ENCODE measurements around the gene SOHLH2. TPM values are rescaled to one million over a fixed set of nuclear protein-coding genes. Genes with fewer than 3 reads are reported as not detected.

The SOHLH2 gene
- total RNA-seq, 1 experiment from 2014 or later, result 2.3 TPM

- Histone ChIP-seq H3K36me3 (ENCODE audit: low read depth) (no peaks in the 10 kb centered on the region), H3K9me2 (ENCODE audit: insufficient read depth) (peaks cover 5% of the 10 kb centered on the region; the same call in 1 of the 2 replicates), H3F3A (ENCODE audit: insufficient read depth, low read depth) (no peaks in the 10 kb centered on the region), H3K27me3 (ENCODE audit: insufficient read depth, low read depth) (no peaks in the 10 kb centered on the region), H3K4me1 (replicated peaks; ENCODE audit: insufficient read depth) (no peaks in the 10 kb centered on the region), H3K4me2 (no peak overlapping the region), H3K79me2 (ENCODE audit: low read depth) (no peaks in the 10 kb centered on the region), H3K9me3 (ENCODE audit: insufficient read depth, low read depth) (no peaks in the 10 kb centered on the region), H2AFZ (no peak overlapping the region), H4K20me1 (ENCODE audit: insufficient read depth) (no peaks in the 10 kb centered on the region), H3K27ac (no peak overlapping the region), H3K4me3 (no peak overlapping the region)
- ChIA-PET CTCF (no interaction called here), POLR2A (ENCODE audit: unreplicated experiment) (no interaction called here)
- TF ChIP-seq EZH2 (IDR thresholded peaks at IDR 0.05; ENCODE audit: low read depth) (no peak), CTCF (conservative IDR thresholded peaks at IDR 0.05) (no peak)
- BruUV-seq (replicated peaks), result no TSS peak
- DNase-seq, result no peak
- intact Hi-C loops (cut with micrococcal nuclease; ENCODE audit: unreplicated experiment), result no loop called here
Observed at GRCh38 chr13:36174923-36175322, 39.4 kb downstream of the SOHLH2 start.

- Histone ChIP-seq H3K79me2 (ENCODE audit: low read depth) (no peaks in the 10 kb centered on the region), H2AFZ (no peak overlapping the region), H3K4me3 (no peak overlapping the region), H3K36me3 (ENCODE audit: low read depth) (no peaks in the 10 kb centered on the region), H4K20me1 (ENCODE audit: insufficient read depth) (no peaks in the 10 kb centered on the region), H3F3A (ENCODE audit: insufficient read depth, low read depth) (no peaks in the 10 kb centered on the region), H3K27ac (no peak overlapping the region), H3K4me2 (no peak overlapping the region), H3K27me3 (ENCODE audit: insufficient read depth, low read depth) (no peaks in the 10 kb centered on the region), H3K4me1 (replicated peaks; ENCODE audit: insufficient read depth) (no peaks in the 10 kb centered on the region), H3K9me2 (ENCODE audit: insufficient read depth) (peaks cover 5% of the 10 kb centered on the region; the same call in 1 of the 2 replicates), H3K9me3 (ENCODE audit: insufficient read depth, low read depth) (no peaks in the 10 kb centered on the region)
- POLR2A ChIA-PET (ENCODE audit: unreplicated experiment), result no interaction called here
- BruUV-seq (replicated peaks), result no TSS peak
- intact Hi-C loops (cut with micrococcal nuclease; ENCODE audit: unreplicated experiment), result no loop called here
- no peak for TF ChIP-seq CTCF (conservative IDR thresholded peaks at IDR 0.05)
- no peak for TF ChIP-seq EZH2 (IDR thresholded peaks at IDR 0.05; ENCODE audit: low read depth)
- CTCF ChIA-PET, result no interaction called here
- no peak for DNase-seq
Observed at GRCh38 chr13:36173571-36174322, 40.6 kb downstream of the SOHLH2 start.

GRCh38 chr13:36166046-36166445 is 48.3 kb downstream of the SOHLH2 start:
- TF ChIP-seq EZH2 (IDR thresholded peaks at IDR 0.05; ENCODE audit: low read depth) (no peak), CTCF (conservative IDR thresholded peaks at IDR 0.05) (no peak)
- CTCF ChIA-PET, result no interaction called here
- Histone ChIP-seq H2AFZ (no peak overlapping the region), H3K4me3 (no peak overlapping the region), H3K9me3 (ENCODE audit: insufficient read depth, low read depth) (no peaks in the 10 kb centered on the region), H3K9me2 (ENCODE audit: insufficient read depth) (no peaks in the 10 kb centered on the region), H3K4me2 (no peak overlapping the region), H3K36me3 (ENCODE audit: low read depth) (no peaks in the 10 kb centered on the region), H3K27ac (no peak overlapping the region), H3K27me3 (ENCODE audit: insufficient read depth, low read depth) (no peaks in the 10 kb centered on the region), H3K79me2 (ENCODE audit: low read depth) (no peaks in the 10 kb centered on the region), H4K20me1 (ENCODE audit: insufficient read depth) (no peaks in the 10 kb centered on the region), H3K4me1 (replicated peaks; ENCODE audit: insufficient read depth) (peaks cover 18% of the 10 kb centered on the region), H3F3A (ENCODE audit: insufficient read depth, low read depth) (peaks cover 16% of the 10 kb centered on the region)
- BruUV-seq (replicated peaks), result no TSS peak
- intact Hi-C loops (cut with micrococcal nuclease; ENCODE audit: unreplicated experiment), result no loop called here
- POLR2A ChIA-PET (ENCODE audit: unreplicated experiment), result no interaction called here
- DNase-seq, result no peak

All from PC-9 (cell line).